Measurements from ENCODE around the gene RAF1. TPM values are rescaled to one million over a fixed set of nuclear protein-coding genes. Genes with fewer than 3 reads are reported as not detected.

RAF1 gene
- total and polyA plus RNA-seq, 8 donors: 36.7 to 156 (median 76.9) TPM

DNA sequence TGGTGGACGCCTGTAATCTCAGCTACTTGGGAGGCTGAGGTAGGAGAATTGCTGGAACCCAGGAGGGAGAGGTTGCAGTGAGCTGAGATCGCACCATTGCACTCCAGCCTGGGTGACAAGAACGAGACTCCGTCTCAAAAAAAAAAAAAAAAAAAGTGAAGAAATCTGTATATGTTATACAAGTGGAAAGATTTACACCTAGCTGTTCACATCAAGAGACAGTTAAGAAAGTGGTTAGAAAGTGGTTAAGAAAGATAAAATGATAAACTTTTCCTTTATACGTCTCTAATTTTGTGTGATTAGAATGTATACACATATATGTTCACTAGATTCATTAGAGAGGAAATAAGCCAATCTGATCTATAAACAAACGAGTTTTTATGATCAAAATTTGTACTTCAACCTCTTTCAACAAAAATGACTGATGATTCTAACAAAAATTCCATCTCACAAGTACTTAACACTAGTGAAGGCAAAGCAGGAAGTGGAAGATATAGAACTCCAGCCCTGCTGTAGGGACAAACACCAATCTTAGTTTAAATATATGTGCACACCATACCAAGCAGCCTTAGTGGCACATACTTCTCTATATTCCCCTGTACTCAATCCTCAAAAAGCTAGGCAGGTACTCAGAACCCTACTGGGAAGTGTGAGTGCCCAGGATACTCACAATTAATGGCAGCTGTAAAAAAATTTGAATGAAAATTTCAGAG is 51.2 kb downstream of the RAF1 start:
- Histone ChIP-seq H3K9me3 (no peaks in the 10 kb centered on the region), H3K4me3 (no peak overlapping the region), H3K4me1 (peaks cover 0 to 29% (median 8%) of the 10 kb centered on the region in 4 donors), H3K36me3 (peaks cover 26 to 91% (median 83%) of the 10 kb centered on the region in 4 donors), H3K27me3 (no peaks in the 10 kb centered on the region), H3K27ac (no peak overlapping the region)
- WGBS, 5 donors: 74 to 83% (median 79%) methylated on average over 6 of the region's 6 CpGs
- no peak for DNase-seq
- intact Hi-C loops (cut with DNase I; ENCODE audit: low total_unique reads): no loop called here
- TF ChIP-seq POLR2A (IDR thresholded peaks at IDR 0.05) (no peak), EP300 (IDR thresholded peaks at IDR 0.05) (no peak), POLR2AphosphoS5 (IDR thresholded peaks at IDR 0.05) (no peak), CTCF (IDR thresholded peaks at IDR 0.05) (no peak)

- Histone ChIP-seq H3K9me3 (no peaks in the 10 kb centered on the region), H3K36me3 (peaks cover 29 to 91% (median 83%) of the 10 kb centered on the region in 4 donors), H3K4me1 (peaks cover 0 to 29% (median 8%) of the 10 kb centered on the region in 4 donors), H3K4me3 (no peak overlapping the region), H3K27ac (no peak overlapping the region), H3K27me3 (no peaks in the 10 kb centered on the region)
- DNase-seq: no peak
- no peak for TF ChIP-seq POLR2A (IDR thresholded peaks at IDR 0.05)
- TF ChIP-seq CTCF (IDR thresholded peaks at IDR 0.05): no peak
- no peak for TF ChIP-seq POLR2AphosphoS5 (IDR thresholded peaks at IDR 0.05)
- TF ChIP-seq EP300 (IDR thresholded peaks at IDR 0.05): no peak
- 74 to 86% (median 79%) methylated on average over 5 of the region's 5 CpGs for WGBS, 5 donors
- intact Hi-C loops (cut with DNase I; ENCODE audit: low total_unique reads): no loop called here
Observed at GRCh38 chr3:12611117-12611516, 52.8 kb downstream of the RAF1 start.

DNA sequence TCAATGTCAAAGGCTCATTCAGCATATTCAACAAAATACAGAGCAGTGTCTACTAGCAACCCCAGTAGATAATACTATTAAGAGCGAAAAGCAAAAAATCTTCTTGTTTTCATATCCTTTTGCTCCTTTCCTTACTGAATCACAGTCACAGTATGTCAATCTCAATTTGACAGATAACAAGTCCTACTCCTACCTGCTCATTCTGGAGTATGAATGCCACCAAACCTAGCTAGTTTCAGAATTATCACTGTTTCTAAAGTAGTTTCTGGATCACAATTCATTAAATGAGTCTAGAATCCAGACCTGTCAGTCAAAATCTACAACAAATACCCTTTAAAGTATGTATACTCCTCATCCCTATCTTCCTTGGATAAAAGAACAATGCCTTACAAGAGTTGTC is 55.5 kb downstream of the RAF1 start:
- Histone ChIP-seq H3K36me3 (peaks cover 31 to 89% (median 86%) of the 10 kb centered on the region in 4 donors), H3K4me3 (no peak overlapping the region), H3K27me3 (no peaks in the 10 kb centered on the region), H3K9me3 (no peaks in the 10 kb centered on the region), H3K27ac (no peak overlapping the region), H3K4me1 (peaks cover 0 to 12% (median 6%) of the 10 kb centered on the region in 4 donors)
- 92 to 100% (median 100%) methylated on average over 1 of the region's 1 CpG for WGBS, 5 donors
- TF ChIP-seq EP300 (IDR thresholded peaks at IDR 0.05): no peak
- no peak for TF ChIP-seq POLR2AphosphoS5 (IDR thresholded peaks at IDR 0.05)
- no peak for TF ChIP-seq CTCF (IDR thresholded peaks at IDR 0.05)
- no peak for TF ChIP-seq POLR2A (IDR thresholded peaks at IDR 0.05)
- intact Hi-C loops (cut with DNase I; ENCODE audit: low total_unique reads): no loop called here
- DNase-seq: no peak

- intact Hi-C loops (cut with DNase I; ENCODE audit: low total_unique reads): no loop called here
- Histone ChIP-seq H3K9me3 (no peaks in the 10 kb centered on the region), H3K4me3 (no peak overlapping the region), H3K27ac (no peak overlapping the region), H3K27me3 (no peaks in the 10 kb centered on the region), H3K36me3 (peaks cover 48 to 100% (median 93%) of the 10 kb centered on the region in 4 donors), H3K4me1 (peaks cover 0 to 9% (median 2%) of the 10 kb centered on the region in 4 donors)
- 71 to 93% (median 80%) methylated on average over 2 of the region's 2 CpGs for WGBS, 5 donors
- no peak for DNase-seq
- TF ChIP-seq POLR2A (IDR thresholded peaks at IDR 0.05): no peak
- TF ChIP-seq CTCF (IDR thresholded peaks at IDR 0.05): no peak
- TF ChIP-seq EP300 (IDR thresholded peaks at IDR 0.05): no peak
- TF ChIP-seq POLR2AphosphoS5 (IDR thresholded peaks at IDR 0.05): no peak
Observed at GRCh38 chr3:12603969-12604368, 59.9 kb downstream of the RAF1 start.

Measured in stomach (tissue), 9 donors.